Mesenchymal stem cell (in vitro differentiated cells and primary cell): ENCODE data around the gene ST3GAL4.

ENCODE experiments used
- DNase-seq: peaks from one replicate; pipeline ENCODE4 v3.0.0-alpha.2; 2013
- H2AFZ ChIP-seq: one replicate; pipeline ENCODE4 v1.6.1; 2013; ENCODE audit warnings: low read depth, mild to moderate bottlenecking, control low read depth, inconsistent platforms, low read length, moderate library complexity
- H2AK5ac ChIP-seq: 2 replicates; pipeline ENCODE4 v1.6.1; 2013; ENCODE audit warnings: low read length, moderate library complexity, mild to moderate bottlenecking, inconsistent platforms; ENCODE audit not compliant: severe bottlenecking
- H2BK120ac ChIP-seq: one replicate; pipeline ENCODE4 v1.6.1; 2013; ENCODE audit warnings: low read depth, mild to moderate bottlenecking, inconsistent platforms, low read length, moderate library complexity
- H2BK12ac ChIP-seq, 2 experiments: one replicate each; pipeline ENCODE4 v1.6.1; 2013; ENCODE audit warnings: inconsistent platforms in 2 of 2, low read length in 2 of 2, mild to moderate bottlenecking in 2 of 2, moderate library complexity in 2 of 2, control low read depth in 1 of 2
- H2BK15ac ChIP-seq: one replicate; pipeline ENCODE4 v1.6.1; 2013; ENCODE audit warnings: mild to moderate bottlenecking, low read depth, inconsistent platforms; ENCODE audit not compliant: poor library complexity, severe bottlenecking
- H2BK5ac ChIP-seq: 2 replicates; pipeline ENCODE4 v1.6.1; 2013; ENCODE audit warnings: low read depth, mild to moderate bottlenecking, low read length, control low read depth, inconsistent platforms; ENCODE audit not compliant: poor library complexity, severe bottlenecking
- H3K14ac ChIP-seq, 2 experiments: one replicate each; pipeline ENCODE4 v1.6.1; 2013; ENCODE audit warnings: inconsistent platforms in 2 of 2, low read length in 2 of 2, control low read depth in 1 of 2, mild to moderate bottlenecking in 1 of 2, moderate library complexity in 1 of 2
- H3K18ac ChIP-seq, 2 experiments: one replicate each; pipeline ENCODE4 v1.6.1; 2013; ENCODE audit warnings: inconsistent platforms in 2 of 2, low read length in 2 of 2, control low read depth in 1 of 2, low read depth in 1 of 2, mild to moderate bottlenecking in 1 of 2
- H3K23ac ChIP-seq, 2 experiments: one replicate each; pipeline ENCODE4 v1.6.1; 2013; ENCODE audit warnings: inconsistent platforms in 2 of 2, low read length in 2 of 2, mild to moderate bottlenecking in 2 of 2, moderate library complexity in 2 of 2, control low read depth in 1 of 2
- H3K27ac ChIP-seq: 2 replicates; pipeline ENCODE4 v1.5.1; 2013; ENCODE audit warnings: mild to moderate bottlenecking, moderate library complexity, low read length, control low read depth, inconsistent platforms; ENCODE audit not compliant: poor library complexity, severe bottlenecking
- H3K27me3 ChIP-seq, 2 experiments: 2 replicates each; pipeline versions ENCODE4 v1.6.1 to v1.7.0; 2013; ENCODE audit warnings: low read length in 2 of 2, mild to moderate bottlenecking in 2 of 2, moderate library complexity in 2 of 2, control low read depth in 1 of 2, inconsistent platforms in 1 of 2; ENCODE audit not compliant: control insufficient read depth in 1 of 2, insufficient read depth in 1 of 2
- H3K36me3 ChIP-seq, 2 experiments: 2 replicates each; pipeline versions ENCODE4 v1.6.1 to v1.7.0; 2013; ENCODE audit warnings: low read length in 2 of 2, control low read depth in 1 of 2, inconsistent platforms in 1 of 2, low read depth in 1 of 2, mild to moderate bottlenecking in 1 of 2; ENCODE audit not compliant: insufficient read depth in 2 of 2, control insufficient read depth in 1 of 2
- H3K4ac ChIP-seq, 2 experiments: one replicate each; pipeline ENCODE4 v1.6.1; 2013; ENCODE audit warnings: inconsistent platforms in 2 of 2, low read length in 2 of 2, mild to moderate bottlenecking in 2 of 2, moderate library complexity in 2 of 2, control low read depth in 1 of 2, low read depth in 1 of 2
- H3K4me1 ChIP-seq: 2 replicates; pipeline ENCODE4 v1.6.1; 2013; ENCODE audit warnings: low read depth, low read length, control low read depth; ENCODE audit not compliant: control insufficient read depth, insufficient read depth
- H3K4me2 ChIP-seq: 2 replicates; pipeline ENCODE4 v1.6.1; 2013; ENCODE audit warnings: low read length, mild to moderate bottlenecking, inconsistent platforms; ENCODE audit not compliant: poor library complexity, severe bottlenecking
- H3K4me3 ChIP-seq, 2 experiments: 2 replicates each; pipeline versions ENCODE4 v1.5.1 to v1.7.0; 2013; ENCODE audit warnings: low read length in 2 of 2, mild to moderate bottlenecking in 2 of 2, control low read depth in 1 of 2, low read depth in 1 of 2; ENCODE audit not compliant: insufficient read depth in 1 of 2
- H3K79me1 ChIP-seq: replicated peaks from 2 replicates; pipeline ENCODE4 v1.6.1; 2013; ENCODE audit warnings: mild to moderate bottlenecking, control low read depth, low read length, inconsistent platforms; ENCODE audit not compliant: poor library complexity, severe bottlenecking
- H3K9ac ChIP-seq: 2 replicates; pipeline ENCODE4 v1.7.0; 2013; ENCODE audit warnings: mild to moderate bottlenecking, low read length, moderate library complexity
- H3K9me3 ChIP-seq: 2 replicates; pipeline ENCODE4 v1.7.0; 2013; ENCODE audit warnings: mild to moderate bottlenecking, low read length; ENCODE audit not compliant: control insufficient read depth
- H4K8ac ChIP-seq: one replicate; pipeline ENCODE4 v1.6.1; 2013; ENCODE audit warnings: inconsistent platforms, mild to moderate bottlenecking, low read length, moderate library complexity
- H4K91ac ChIP-seq: one replicate; pipeline ENCODE4 v1.6.1; 2013; ENCODE audit warnings: mild to moderate bottlenecking, low read length, inconsistent platforms
- WGBS: methylation state at CpG from one replicate; pipeline ENCODE4 v1.1.7; 2013; ENCODE audit warnings: mixed read lengths; 5-methylcytosine and 5-hydroxymethylcytosine counted together

ST3GAL4 gene

GRCh38 chr11:126410649-126411048, 55.2 kb downstream of the ST3GAL4 start:
- WGBS, result 90% methylated on average over 6 of the region's 6 CpGs
- Histone ChIP-seq H4K8ac (no peak overlapping the region), H2BK120ac (no peak overlapping the region), H3K36me3 (peaks cover 41 to 67% of the 10 kb centered on the region in 2 experiments), H2BK15ac (no peak overlapping the region), H3K79me1 (no peaks in the 10 kb centered on the region), H3K9ac (no peak overlapping the region), H2AFZ (no peak overlapping the region), H3K14ac (no peak overlapping the region), H4K91ac (no peak overlapping the region), H3K9me3 (no peaks in the 10 kb centered on the region), H3K4me3 (no peak overlapping the region), H2BK5ac (no peak overlapping the region), H2AK5ac (no peak overlapping the region), H3K4ac (no peak overlapping the region), H3K27ac (no peak overlapping the region), H3K18ac (no peak overlapping the region), H3K4me1 (peaks cover 4% of the 10 kb centered on the region), H3K23ac (no peak overlapping the region), H3K4me2 (no peak overlapping the region), H2BK12ac (no peak overlapping the region), H3K27me3 (no peaks in the 10 kb centered on the region)
- DNase-seq, result no peak

GRCh38 chr11:126411971-126412381, 56.5 kb downstream of the ST3GAL4 start:
- no peak for DNase-seq

GRCh38 chr11:126413426-126413825, 57.9 kb downstream of the ST3GAL4 start:
- Histone ChIP-seq H3K23ac (no peak overlapping the region), H3K9ac (no peak overlapping the region), H2BK15ac (no peak overlapping the region), H2BK12ac (no peak overlapping the region), H3K4ac (no peak overlapping the region), H2AFZ (no peak overlapping the region), H3K4me3 (no peak overlapping the region), H4K8ac (no peak overlapping the region), H3K27me3 (no peaks in the 10 kb centered on the region), H3K36me3 (peaks cover 29 to 55% of the 10 kb centered on the region in 2 experiments), H2BK120ac (no peak overlapping the region), H3K4me1 (no peaks in the 10 kb centered on the region), H3K79me1 (no peaks in the 10 kb centered on the region), H3K4me2 (no peak overlapping the region), H4K91ac (no peak overlapping the region), H3K18ac (no peak overlapping the region), H2AK5ac (no peak overlapping the region), H3K14ac (no peak overlapping the region), H3K27ac (no peak overlapping the region), H3K9me3 (no peaks in the 10 kb centered on the region), H2BK5ac (no peak overlapping the region)
- WGBS, result 96% methylated on average over 11 of the region's 11 CpGs
- DNase-seq, result no peak

More at GRCh38 chr11:126411971-126412381, 56.5 kb downstream of the ST3GAL4 start:
- Histone ChIP-seq H2AK5ac (no peak overlapping the region), H2BK15ac (no peak overlapping the region), H3K14ac (no peak overlapping the region), H4K8ac (no peak overlapping the region), H3K4me3 (no peak overlapping the region), H3K4me1 (no peaks in the 10 kb centered on the region), H3K9me3 (no peaks in the 10 kb centered on the region), H2AFZ (no peak overlapping the region), H3K27me3 (no peaks in the 10 kb centered on the region), H2BK120ac (no peak overlapping the region), H3K36me3 (peaks cover 39 to 69% of the 10 kb centered on the region in 2 experiments), H3K27ac (no peak overlapping the region), H3K18ac (no peak overlapping the region), H3K9ac (no peak overlapping the region), H3K4ac (no peak overlapping the region), H2BK12ac (no peak overlapping the region), H3K79me1 (no peaks in the 10 kb centered on the region), H3K23ac (no peak overlapping the region), H3K4me2 (no peak overlapping the region), H2BK5ac (no peak overlapping the region), H4K91ac (no peak overlapping the region)
- WGBS, result 89% methylated on average over 6 of the region's 6 CpGs

- no peak for DNase-seq
- H3K18ac ChIP-seq, result no peak overlapping the region
- WGBS, result 98% methylated on average over 7 of the region's 9 CpGs
These were observed 58.4 kb downstream of the ST3GAL4 start for GRCh38 chr11:126413843-126414405.

More at GRCh38 chr11:126413843-126414405, 58.4 kb downstream of the ST3GAL4 start:
- no peak overlapping the region for H2BK120ac ChIP-seq
- no peak overlapping the region for H3K14ac ChIP-seq
- no peak overlapping the region for H3K27ac ChIP-seq
- no peaks in the 10 kb centered on the region for H3K9me3 ChIP-seq
- no peak overlapping the region for H3K9ac ChIP-seq
- no peak overlapping the region for H2BK5ac ChIP-seq
- H3K36me3 ChIP-seq, result peaks cover 24 to 50% of the 10 kb centered on the region in 2 experiments
- H2BK15ac ChIP-seq, result no peak overlapping the region
- H4K8ac ChIP-seq, result no peak overlapping the region
- no peak overlapping the region for H4K91ac ChIP-seq
- no peak overlapping the region for H3K4ac ChIP-seq
- no peaks in the 10 kb centered on the region for H3K27me3 ChIP-seq
- H2BK12ac ChIP-seq, result no peak overlapping the region
- H2AK5ac ChIP-seq, result no peak overlapping the region
- H2AFZ ChIP-seq, result no peak overlapping the region
- no peak overlapping the region for H3K23ac ChIP-seq
- H3K4me2 ChIP-seq, result no peak overlapping the region
- H3K4me3 ChIP-seq, result no peak overlapping the region
- no peaks in the 10 kb centered on the region for H3K4me1 ChIP-seq
- H3K79me1 ChIP-seq, result no peaks in the 10 kb centered on the region
